HAP-1 (cell line): ENCODE data around the gene BCR.

Experiments
- DNase-seq, 2 experiments: peaks; one replicate each; pipeline ENCODE4 v3.0.0-alpha.2; 2016 to 2020; ENCODE audit warnings: low spot score in 2 of 2
- H3K27me3 ChIP-seq: fragments of 250-450 bp; sonication (Bioruptor Pico); 2 replicates; pipeline ENCODE4 v1.5.1; 2020; ENCODE audit warnings: low read depth, mild to moderate bottlenecking, moderate library complexity
- H3K36me3 ChIP-seq: fragments of 250-450 bp; sonication (Bioruptor Pico); replicated peaks from 2 replicates; pipeline ENCODE4 v1.5.1; 2020; ENCODE audit warnings: mild to moderate bottlenecking
- H3K4me1 ChIP-seq: fragments of 250-450 bp; sonication (Bioruptor Pico); 2 replicates; pipeline ENCODE4 v1.5.1; 2020; ENCODE audit warnings: mild to moderate bottlenecking
- H3K4me3 ChIP-seq: fragments of 250-450 bp; sonication (Bioruptor Pico); 2 replicates; pipeline ENCODE4 v1.5.1; 2020; ENCODE audit warnings: mild to moderate bottlenecking, moderate library complexity
- H3K9me3 ChIP-seq: fragments of 250-450 bp; sonication (Bioruptor Pico); 2 replicates; pipeline ENCODE4 v1.5.1; 2020; ENCODE audit warnings: mild to moderate bottlenecking, moderate library complexity
- in situ Hi-C: fragments of 300-500 bp; cut with MboI; formaldehyde crosslinking; loops from 3 replicates; pipeline ENCODE4 v1.14.3; 2020; ENCODE audit warnings: low sequenced_read_pairs, inconsistent platforms, mixed read lengths

BCR gene

DNA sequence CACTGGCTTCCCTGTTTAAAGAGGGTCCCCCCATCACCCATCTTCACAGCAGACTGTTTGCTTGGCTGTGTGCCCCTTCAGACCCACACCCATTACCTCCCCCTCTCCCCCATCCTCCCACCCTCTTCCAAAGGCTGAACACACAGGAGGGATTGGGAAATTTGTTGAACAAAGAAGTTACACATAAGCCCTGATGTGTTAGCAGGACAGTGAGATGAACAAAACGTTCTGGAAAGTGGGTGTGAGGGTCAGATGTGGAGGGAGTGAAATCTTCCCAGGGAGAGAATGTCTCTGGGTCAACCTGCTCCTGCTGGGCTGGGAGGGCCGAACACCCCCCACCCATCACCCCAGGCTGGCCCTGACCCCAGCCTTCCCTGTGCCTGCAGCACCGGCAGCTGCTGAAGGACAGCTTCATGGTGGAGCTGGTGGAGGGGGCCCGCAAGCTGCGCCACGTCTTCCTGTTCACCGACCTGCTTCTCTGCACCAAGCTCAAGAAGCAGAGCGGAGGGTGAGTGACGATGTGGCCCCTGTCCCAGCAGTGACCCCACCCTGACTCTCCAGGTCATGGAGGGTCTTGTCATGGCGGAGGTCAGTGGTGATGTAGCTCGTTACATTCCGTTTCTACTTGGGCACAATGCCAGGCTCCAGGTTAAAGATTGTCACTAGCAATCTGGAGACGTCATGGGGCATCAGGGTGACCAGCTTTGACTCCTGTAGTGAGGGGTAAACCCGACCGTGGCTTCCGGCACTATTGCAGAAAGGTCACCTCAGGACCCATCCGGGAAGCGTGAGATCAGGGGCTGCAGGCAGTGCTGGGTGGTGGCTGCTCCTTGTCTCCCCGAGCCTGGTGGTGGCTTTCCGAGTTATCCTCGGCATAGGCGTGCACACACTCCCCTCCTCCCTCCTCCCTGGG is 103.5 kb downstream of the BCR start:
- Histone ChIP-seq H3K36me3 (no peaks in the 10 kb centered on the region), H3K9me3 (no peaks in the 10 kb centered on the region), H3K4me3 (no peak overlapping the region), H3K27me3 (no peaks in the 10 kb centered on the region), H3K4me1 (no peaks in the 10 kb centered on the region)
- no peak for DNase-seq
- in situ Hi-C loops: loop anchor here (10.0 kb wide), 1 partner anchor 299 kb away; no protein-coding TSS in a partner anchor

DNA sequence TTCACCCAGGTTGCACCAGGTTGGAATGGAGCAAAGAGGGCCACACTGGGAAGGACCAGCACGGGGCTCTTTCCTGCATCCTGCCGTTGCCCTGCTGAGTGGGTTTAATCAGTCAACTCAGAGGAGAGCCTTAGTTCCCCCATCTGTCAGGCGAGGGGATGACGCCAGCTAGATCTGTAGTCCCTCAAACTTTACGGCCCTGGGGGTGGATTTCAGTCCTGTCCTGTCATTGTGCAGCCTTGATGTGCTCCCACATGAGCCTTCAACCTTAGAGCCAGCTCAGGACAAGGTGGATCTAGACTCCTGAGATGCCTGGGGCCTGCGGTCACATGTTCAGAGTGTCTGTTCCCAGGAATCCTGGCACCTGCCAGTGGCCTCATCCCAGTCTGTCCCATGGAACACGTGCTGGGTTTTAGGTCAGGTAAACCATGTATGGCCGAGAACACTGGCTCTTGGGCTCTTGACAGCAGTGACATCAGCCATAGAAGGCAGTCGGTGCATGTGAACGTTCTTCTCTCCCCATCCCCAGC is 104.3 kb downstream of the BCR start:
- H3K9me3 ChIP-seq: no peaks in the 10 kb centered on the region
- no peak for DNase-seq
- H3K36me3 ChIP-seq: no peaks in the 10 kb centered on the region
- H3K27me3 ChIP-seq: no peaks in the 10 kb centered on the region
- H3K4me3 ChIP-seq: no peak overlapping the region
- H3K4me1 ChIP-seq: no peaks in the 10 kb centered on the region
- in situ Hi-C loops: loop anchor here (10.0 kb wide), 1 partner anchor 300 kb away; no protein-coding TSS in a partner anchor

DNA sequence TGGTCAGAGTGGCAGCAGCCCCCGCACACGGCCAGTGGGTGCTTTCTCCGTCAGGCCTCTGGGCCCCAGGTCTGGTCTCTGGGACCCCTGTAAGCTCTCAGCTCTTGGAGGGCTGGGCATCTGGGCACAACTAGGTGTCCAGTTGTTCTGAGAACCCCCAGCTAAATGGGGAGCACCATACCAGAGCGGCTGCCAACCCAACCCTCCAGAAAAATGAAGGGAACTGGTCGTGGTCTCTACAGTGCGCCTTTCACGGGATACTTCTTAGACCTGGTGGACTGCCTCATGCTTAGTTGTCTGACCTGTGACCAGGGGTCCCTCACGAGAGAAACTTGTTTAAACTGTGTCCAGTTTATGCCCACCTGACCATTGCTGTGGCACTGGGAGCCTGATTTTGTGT is 104.9 kb downstream of the BCR start:
- no peak overlapping the region for H3K4me3 ChIP-seq
- in situ Hi-C loops: loop anchor here (10.0 kb wide), 1 partner anchor 300 kb away; no protein-coding TSS in a partner anchor
- no peaks in the 10 kb centered on the region for H3K9me3 ChIP-seq
- DNase-seq: no peak
- no peaks in the 10 kb centered on the region for H3K27me3 ChIP-seq
- H3K4me1 ChIP-seq: no peaks in the 10 kb centered on the region
- no peaks in the 10 kb centered on the region for H3K36me3 ChIP-seq

DNA sequence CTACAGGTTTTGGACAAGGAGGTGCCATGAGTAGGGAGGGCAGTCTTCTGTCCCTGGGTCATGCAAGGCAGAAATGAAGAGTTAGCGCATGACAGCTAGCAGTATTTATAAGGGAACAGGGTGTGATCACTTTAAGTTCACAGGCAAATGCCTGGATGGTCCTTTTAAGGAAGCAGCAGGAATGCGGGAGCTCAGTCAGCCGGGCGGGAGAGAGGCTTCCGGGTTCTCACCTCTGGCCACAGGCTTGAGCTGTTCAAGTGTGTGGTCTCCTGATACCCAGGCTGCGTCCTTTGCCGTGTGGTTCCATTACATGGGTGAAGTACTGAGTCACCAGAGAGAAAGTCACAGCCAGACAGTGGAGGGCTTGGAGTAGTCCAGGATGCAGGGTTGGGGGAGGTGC is 105.4 kb downstream of the BCR start:
- in situ Hi-C loops: loop anchor here (10.0 kb wide), 1 partner anchor 301 kb away; no protein-coding TSS in a partner anchor
- Histone ChIP-seq H3K4me1 (no peaks in the 10 kb centered on the region), H3K9me3 (no peaks in the 10 kb centered on the region), H3K36me3 (no peaks in the 10 kb centered on the region), H3K27me3 (no peaks in the 10 kb centered on the region), H3K4me3 (no peak overlapping the region)
- DNase-seq: no peak

DNA sequence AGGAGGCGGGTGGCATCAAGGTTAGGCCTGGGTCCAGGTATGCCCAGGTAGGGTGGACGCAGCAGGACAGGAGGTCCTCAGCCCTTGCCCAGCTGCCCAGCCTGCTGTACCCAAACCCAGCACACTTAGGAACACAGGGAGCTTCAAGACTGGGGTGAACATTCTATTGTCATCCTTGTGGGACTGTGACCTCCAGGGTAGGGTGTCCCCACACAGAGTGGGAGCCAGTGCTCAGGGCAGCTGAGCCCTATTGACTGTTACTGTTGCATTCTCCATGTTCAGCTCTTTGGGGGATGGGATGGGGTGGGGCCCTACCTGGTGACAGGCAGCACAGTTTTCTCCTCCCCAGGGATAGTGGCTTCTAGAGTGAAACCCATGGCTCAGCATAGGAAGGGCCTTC is 106.0 kb downstream of the BCR start:
- Histone ChIP-seq H3K27me3 (no peaks in the 10 kb centered on the region), H3K4me3 (no peak overlapping the region), H3K4me1 (no peaks in the 10 kb centered on the region), H3K9me3 (no peaks in the 10 kb centered on the region), H3K36me3 (no peaks in the 10 kb centered on the region)
- in situ Hi-C loops: loop anchor here (10.0 kb wide), 1 partner anchor 301 kb away; no protein-coding TSS in a partner anchor
- DNase-seq: no peak

DNA sequence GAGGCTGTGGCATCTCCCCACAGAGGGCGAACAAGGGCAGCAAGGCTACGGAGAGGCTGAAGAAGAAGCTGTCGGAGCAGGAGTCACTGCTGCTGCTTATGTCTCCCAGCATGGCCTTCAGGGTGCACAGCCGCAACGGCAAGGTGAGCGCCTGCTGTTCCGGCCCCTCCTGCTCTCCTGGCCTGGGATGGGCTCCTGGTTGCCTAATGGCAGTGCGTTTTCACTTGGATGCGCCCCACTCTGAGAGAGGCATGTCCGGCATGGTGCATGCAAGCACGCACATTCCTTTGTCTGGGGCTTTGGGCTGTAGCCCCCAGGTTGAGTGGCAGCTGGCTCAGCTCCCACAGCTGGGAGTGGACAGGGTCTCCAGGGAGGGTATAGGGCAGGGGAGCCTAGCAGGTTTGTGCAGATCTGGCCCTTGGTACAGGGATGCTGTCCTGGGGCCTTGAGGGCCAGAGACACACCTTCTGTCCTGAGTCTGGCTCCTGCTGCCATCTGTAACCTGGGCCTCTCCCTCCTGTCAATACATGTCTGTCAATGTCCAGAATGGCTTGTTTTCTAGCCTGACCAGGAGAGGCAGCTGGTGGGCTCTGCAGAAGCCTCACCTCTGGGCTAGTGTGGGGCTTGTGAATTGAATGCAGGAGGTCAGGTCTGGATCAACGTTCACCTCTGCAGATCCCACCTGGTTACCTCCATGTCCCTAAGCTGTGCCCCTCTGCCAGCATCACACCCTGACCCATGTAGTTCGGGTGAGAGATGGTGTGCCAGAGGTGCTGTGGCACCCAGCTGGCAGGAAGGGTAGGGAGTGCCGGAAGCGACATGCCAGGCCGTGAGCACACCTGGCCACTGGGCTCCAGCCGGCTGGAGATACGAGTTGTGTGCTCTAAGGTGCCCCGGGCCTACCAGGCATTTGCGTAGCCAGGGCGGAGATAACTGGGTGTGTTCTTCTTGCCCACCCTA is 107.1 kb downstream of the BCR start:
- H3K4me1 ChIP-seq: peaks cover 4% of the 10 kb centered on the region
- H3K9me3 ChIP-seq: no peaks in the 10 kb centered on the region
- no peak for DNase-seq
- no peaks in the 10 kb centered on the region for H3K27me3 ChIP-seq
- no peaks in the 10 kb centered on the region for H3K36me3 ChIP-seq
- no peak overlapping the region for H3K4me3 ChIP-seq
- in situ Hi-C loops: loop anchor here (10.0 kb wide), 1 partner anchor 303 kb away; no protein-coding TSS in a partner anchor

DNA sequence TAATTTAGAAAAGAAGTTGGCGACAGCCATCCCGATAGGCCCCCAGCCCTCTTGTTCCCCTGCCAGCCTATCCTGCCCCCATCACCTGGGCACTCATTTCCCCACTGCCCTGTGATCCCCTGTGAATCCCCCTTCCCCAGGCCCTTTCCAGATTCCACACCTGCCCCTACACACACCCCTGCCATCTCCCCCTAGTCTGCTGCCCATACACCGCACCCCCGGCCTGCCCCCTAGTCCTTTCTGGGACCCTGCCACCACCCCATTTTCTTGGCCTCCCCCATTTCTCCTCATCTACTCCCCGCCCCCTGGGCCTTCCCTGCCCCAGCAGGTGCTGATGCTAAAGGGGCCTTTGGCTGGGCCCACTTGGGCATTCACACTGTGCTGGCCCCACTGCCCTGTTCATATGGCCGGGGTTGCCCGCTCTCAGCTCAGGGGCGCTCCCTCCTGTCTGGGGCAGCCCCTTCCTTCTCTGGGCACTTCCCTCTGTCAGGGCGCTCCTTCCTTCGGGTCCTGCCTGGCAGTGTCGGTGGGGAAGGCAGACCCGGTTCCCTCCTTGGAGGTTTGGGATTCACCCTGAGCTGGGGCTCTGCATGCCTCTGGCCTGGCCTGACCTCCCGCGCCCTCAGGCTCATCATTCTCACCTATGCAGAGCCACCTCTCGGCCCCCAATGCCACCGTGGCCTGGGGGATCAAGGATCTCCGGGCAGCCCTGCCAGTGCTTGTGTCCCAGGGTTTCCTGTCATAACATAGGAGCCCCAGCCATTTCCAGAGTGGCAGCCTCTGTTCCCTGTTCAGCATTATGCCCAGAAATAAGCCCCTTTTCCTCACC is 108.2 kb downstream of the BCR start:
- Histone ChIP-seq H3K36me3 (no peaks in the 10 kb centered on the region), H3K4me3 (no peak overlapping the region), H3K9me3 (no peaks in the 10 kb centered on the region), H3K4me1 (peaks cover 11% of the 10 kb centered on the region), H3K27me3 (no peaks in the 10 kb centered on the region)
- in situ Hi-C loops: loop anchor here (10.0 kb wide), 1 partner anchor 304 kb away; no protein-coding TSS in a partner anchor
- DNase-seq: no peak

DNA sequence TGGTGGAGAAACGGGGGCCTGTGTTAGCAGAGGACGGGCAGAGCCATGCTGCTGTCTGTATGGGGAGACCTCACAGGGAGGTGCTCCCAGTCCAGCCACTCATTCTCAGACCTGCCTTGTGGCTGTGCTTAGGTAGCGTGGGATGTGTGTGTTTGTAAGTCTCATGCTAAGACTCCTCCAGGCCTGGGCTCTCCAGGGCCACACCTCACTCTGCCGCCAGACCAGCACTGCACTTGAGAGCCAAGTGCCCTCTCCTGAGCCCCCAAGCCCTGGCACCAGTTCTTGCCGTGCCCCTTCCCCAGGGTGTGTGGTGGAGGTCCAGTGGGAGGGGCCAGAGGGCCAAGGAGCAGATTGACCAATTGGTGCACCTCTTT is 108.8 kb downstream of the BCR start:
- in situ Hi-C loops: loop anchor here (10.0 kb wide), 1 partner anchor 304 kb away; no protein-coding TSS in a partner anchor
- Histone ChIP-seq H3K9me3 (no peaks in the 10 kb centered on the region), H3K4me3 (no peak overlapping the region), H3K4me1 (peaks cover 11% of the 10 kb centered on the region), H3K27me3 (no peaks in the 10 kb centered on the region), H3K36me3 (no peaks in the 10 kb centered on the region)
- DNase-seq: no peak

DNA sequence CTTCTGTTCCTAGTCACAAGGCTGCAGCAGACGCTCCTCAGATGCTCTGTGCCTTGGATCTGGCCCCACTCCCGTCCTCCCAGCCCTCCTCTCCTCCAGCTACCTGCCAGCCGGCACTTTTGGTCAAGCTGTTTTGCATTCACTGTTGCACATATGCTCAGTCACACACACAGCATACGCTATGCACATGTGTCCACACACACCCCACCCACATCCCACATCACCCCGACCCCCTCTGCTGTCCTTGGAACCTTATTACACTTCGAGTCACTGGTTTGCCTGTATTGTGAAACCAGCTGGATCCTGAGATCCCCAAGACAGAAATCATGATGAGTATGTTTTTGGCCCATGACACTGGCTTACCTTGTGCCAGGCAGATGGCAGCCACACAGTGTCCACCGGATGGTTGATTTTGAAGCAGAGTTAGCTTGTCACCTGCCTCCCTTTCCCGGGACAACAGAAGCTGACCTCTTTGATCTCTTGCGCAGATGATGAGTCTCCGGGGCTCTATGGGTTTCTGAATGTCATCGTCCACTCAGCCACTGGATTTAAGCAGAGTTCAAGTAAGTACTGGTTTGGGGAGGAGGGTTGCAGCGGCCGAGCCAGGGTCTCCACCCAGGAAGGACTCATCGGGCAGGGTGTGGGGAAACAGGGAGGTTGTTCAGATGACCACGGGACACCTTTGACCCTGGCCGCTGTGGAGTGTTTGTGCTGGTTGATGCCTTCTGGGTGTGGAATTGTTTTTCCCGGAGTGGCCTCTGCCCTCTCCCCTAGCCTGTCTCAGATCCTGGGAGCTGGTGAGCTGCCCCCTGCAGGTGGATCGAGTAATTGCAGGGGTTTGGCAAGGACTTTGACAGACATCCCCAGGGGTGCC is 109.8 kb downstream of the BCR start:
- H3K36me3 ChIP-seq: no peaks in the 10 kb centered on the region
- DNase-seq: peak; percentile 12 to 84
- in situ Hi-C loops: loop anchor here (10.0 kb wide), 1 partner anchor 305 kb away; no protein-coding TSS in a partner anchor

DNA sequence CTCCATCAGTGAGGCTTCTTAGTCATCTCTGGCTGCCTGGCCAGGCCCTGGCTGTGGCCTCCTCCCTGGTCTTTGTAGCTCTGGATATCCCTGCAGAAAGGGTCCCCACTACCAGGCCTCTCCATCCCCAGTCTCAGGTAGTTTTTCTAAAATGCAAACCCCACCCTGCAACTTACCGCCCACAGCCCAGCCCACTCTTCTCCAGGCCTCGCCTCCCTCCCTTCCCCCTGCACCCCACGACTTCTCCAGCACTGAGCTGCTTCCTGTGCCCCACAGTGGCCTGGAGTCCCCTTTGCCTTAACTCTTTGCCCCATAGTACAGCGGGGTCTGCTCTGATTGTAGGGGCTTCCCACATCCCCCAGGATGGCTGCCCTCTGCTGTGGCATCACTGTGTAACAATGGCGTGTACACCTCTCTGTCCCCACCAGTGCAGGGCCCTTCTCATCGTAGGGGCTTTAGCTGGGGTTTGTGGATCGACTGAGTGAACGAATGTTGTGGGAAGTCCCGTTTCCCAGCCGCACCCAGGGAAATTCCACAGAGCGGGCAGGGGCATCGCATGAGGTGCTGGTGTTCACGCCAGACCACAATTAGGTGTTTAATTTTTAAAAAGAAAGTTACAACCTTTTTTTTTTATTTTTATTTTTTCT is 111.6 kb downstream of the BCR start:
- DNase-seq: no peak
- in situ Hi-C loops: no loop called here
- Histone ChIP-seq H3K27me3 (no peaks in the 10 kb centered on the region), H3K4me1 (peaks cover 11% of the 10 kb centered on the region), H3K36me3 (no peaks in the 10 kb centered on the region), H3K4me3 (no peak overlapping the region), H3K9me3 (no peaks in the 10 kb centered on the region)

More for the DNA sequence above, 109.8 kb downstream of the BCR start:
- Histone ChIP-seq H3K9me3 (no peaks in the 10 kb centered on the region), H3K4me3 (no peak overlapping the region), H3K27me3 (no peaks in the 10 kb centered on the region), H3K4me1 (peaks cover 11% of the 10 kb centered on the region)

DNA sequence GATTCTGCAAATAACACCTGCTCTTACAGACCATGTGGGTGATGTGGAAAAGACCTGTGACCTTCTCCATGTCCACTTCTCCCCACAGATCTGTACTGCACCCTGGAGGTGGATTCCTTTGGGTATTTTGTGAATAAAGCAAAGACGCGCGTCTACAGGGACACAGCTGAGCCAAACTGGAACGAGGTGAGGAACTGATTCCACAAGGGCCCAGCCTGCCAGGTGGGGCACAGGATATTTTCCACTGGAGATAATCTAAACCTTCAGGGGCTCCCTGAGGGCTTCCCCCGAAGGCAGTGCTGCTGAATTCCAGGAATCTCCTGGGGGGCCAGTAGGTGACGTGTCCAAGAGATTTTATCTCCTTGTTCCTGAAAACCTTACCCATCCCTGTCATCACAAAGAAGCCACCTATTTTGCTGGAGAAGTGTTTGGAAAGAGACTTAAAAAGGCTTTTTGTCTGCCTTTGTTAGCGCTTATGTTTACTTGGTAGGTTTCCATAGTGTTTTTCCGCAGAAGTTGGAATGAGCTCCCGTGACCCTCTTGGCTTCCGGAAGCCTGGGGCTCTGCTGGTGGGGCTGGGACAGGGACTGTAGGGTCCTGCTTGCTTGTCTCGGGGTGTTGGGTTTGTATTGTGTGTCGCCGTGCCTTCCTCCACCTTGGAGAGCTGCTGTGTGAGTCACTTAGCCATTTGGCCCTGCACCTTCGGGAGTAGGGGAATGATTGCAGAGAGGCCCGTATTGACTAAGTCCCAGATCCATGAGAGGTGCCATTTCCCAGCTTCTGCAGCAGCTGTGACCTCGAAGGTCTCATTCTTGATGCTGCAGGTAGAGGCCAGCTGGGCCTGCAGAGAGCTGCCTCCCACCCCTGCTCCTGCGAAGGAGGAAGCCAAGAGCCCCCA is 112.4 kb downstream of the BCR start:
- Histone ChIP-seq H3K27me3 (no peaks in the 10 kb centered on the region), H3K4me1 (peaks cover 11% of the 10 kb centered on the region), H3K36me3 (no peaks in the 10 kb centered on the region), H3K4me3 (no peak overlapping the region), H3K9me3 (no peaks in the 10 kb centered on the region)
- in situ Hi-C loops: no loop called here
- DNase-seq: peak; percentile 41 to 54
